ENCODE results near the gene GAD2.

DNA sequence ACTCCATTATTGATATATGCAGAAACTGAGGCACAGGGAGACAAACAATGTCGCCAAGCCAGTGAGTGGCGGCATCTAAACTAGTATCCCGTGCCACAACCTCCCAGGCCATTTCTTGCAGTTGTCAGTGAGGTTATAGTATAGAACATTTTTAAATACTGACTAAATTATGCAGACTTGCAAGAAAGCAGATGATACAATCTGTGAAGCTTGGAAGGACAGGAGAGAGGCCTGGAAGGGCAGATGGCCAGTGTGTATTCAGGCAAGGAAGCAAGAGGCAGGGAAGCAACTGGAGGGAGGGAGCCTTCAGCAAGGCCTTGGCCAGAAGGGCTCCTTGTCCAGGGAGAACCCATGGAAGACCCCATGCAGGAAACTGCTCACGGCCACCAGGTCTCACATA lies 111.2 kb downstream of the GAD2 start:
- TF ChIP-seq, protein P1, sequence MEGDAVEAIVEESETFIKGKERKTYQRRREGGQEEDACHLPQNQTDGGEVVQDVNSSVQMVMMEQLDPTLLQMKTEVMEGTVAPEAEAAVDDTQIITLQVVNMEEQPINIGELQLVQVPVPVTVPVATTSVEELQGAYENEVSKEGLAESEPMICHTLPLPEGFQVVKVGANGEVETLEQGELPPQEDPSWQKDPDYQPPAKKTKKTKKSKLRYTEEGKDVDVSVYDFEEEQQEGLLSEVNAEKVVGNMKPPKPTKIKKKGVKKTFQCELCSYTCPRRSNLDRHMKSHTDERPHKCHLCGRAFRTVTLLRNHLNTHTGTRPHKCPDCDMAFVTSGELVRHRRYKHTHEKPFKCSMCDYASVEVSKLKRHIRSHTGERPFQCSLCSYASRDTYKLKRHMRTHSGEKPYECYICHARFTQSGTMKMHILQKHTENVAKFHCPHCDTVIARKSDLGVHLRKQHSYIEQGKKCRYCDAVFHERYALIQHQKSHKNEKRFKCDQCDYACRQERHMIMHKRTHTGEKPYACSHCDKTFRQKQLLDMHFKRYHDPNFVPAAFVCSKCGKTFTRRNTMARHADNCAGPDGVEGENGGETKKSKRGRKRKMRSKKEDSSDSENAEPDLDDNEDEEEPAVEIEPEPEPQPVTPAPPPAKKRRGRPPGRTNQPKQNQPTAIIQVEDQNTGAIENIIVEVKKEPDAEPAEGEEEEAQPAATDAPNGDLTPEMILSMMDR (IDR thresholded peaks at IDR 0.05; ENCODE audit: low read depth, low read length, poor library complexity, severe bottlenecking) = no peak
- no peak for TF ChIP-seq EZH2phosphoT487 (IDR thresholded peaks at IDR 0.05; ENCODE audit: borderline replicate concordance, low read length)

All from DOHH2 (cell line).